T-helper 1 cell treated with Interleukin-12 subunit alpha and Interleukin-12 subunit beta and Interleukin-4 antibody, amounts not matched to agents 30 μg/mL and 1 μg/mL, for 36 hours (primary cell): Measurements from ENCODE around the gene SMIM1.
A peak's percentile ranks its signal among the peaks of the same experiment; 100 is the strongest.
"Not testable (repeated sequence)": the region's sequence is repeated elsewhere in the genome, so short reads cannot be mapped to it uniquely, and the experiment has no call there.

Source experiments
- H3K27ac Mint-ChIP-seq: one replicate; pipeline ENCODE4 v1.8.0; 2021; ENCODE audit warnings: mild to moderate bottlenecking, mixed read lengths
- H3K27me3 Mint-ChIP-seq: one replicate; pipeline ENCODE4 v1.8.0; 2021; ENCODE audit warnings: low read depth, mixed read lengths
- H3K36me3 Mint-ChIP-seq: one replicate; pipeline ENCODE4 v1.8.0; 2021; ENCODE audit warnings: low read depth, mixed read lengths
- H3K4me1 Mint-ChIP-seq: one replicate; pipeline ENCODE4 v1.8.0; 2021; ENCODE audit warnings: low read depth, mixed read lengths
- H3K4me3 Mint-ChIP-seq: one replicate; pipeline ENCODE4 v1.8.0; 2021; ENCODE audit warnings: mild to moderate bottlenecking, moderate library complexity, mixed read lengths
- H3K9me3 Mint-ChIP-seq: one replicate; pipeline ENCODE4 v1.8.0; 2021; ENCODE audit warnings: mixed read lengths

The SMIM1 gene, protein sequence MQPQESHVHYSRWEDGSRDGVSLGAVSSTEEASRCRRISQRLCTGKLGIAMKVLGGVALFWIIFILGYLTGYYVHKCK

DNA sequence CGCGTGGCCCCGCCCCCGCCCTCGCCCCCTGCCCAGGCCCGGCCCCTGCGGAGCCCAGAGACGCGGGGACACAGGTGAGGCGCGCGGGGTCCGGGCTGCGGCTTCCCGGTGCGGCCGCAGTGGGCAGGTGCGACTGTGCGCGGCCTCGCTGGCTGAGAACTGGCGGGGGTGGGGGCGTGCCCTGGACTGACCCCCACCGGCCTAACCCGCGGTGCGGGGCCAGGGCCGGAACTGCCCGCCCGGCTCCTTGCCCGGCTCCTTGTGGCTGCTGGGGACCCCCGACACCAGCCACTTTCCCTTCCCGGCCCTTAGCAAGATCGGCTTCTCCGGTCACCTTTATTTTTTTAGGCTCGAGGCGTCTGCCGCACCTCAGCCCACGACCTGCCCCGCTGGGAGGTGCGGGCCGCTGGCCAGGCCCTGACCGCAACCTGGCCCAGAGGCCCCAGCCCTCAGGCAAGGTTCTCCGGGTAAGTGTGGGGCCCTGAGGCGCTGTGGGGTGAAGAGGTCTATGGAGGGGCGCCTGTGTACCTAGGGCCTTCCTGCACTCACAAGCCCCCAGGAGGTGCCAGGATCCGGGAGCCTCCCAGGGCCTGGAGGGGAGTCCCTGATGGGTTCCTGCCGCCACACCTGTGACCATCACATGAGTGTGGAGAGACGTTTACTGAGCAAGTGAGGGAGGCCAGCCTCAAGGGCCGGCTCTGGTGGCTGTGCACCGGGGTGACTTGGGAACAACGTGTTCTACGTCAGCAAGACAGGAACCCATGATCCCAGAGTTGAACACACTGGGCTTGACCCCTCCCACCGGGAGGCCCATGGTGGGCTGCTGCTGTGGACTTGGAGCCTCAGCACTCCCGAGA is at the start of gene SMIM1:
SMIM1 (plus strand) TSS at position 35 of the 857 bp plus-strand sequence. CDS start 2,625 bp downstream, outside the sequence.
- Mint-ChIP-seq H3K9me3 (no peaks in the 10 kb centered on the region), H3K36me3 (no peaks in the 10 kb centered on the region), H3K27me3 (no peaks in the 10 kb centered on the region), H3K4me3 (peak within 1 kb of the TSS; percentile 50), H3K4me1 (peaks cover 2% of the 10 kb centered on the region), H3K27ac (no peak within 1 kb of the TSS)

DNA sequence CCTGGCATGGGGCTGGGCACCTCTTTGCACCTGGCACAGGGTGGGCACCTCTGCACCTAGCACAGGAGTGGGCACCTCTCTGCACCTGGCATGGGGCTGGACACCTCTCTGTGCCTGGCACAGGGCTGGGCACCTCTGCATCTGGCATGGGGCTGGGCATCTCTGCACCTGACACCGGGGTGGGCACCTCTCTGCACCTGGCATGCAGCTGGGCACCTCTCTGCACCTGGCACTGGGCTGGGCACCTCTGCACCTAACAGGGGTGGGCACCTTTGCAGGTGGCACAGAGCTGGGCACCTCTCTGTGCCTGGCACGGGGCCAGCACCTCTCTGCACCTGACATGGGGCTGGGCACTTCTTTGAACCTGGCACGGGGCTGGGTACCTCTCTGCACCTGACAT is 49.7 kb upstream of the SMIM1 start:
- H3K4me1 Mint-ChIP-seq, result peaks cover 3% of the 10 kb centered on the region
- no peaks in the 10 kb centered on the region for H3K27me3 Mint-ChIP-seq
- H3K9me3 Mint-ChIP-seq, result no peaks in the 10 kb centered on the region
- H3K27ac Mint-ChIP-seq, result no peak overlapping the region
- H3K4me3 Mint-ChIP-seq, result no peak overlapping the region
- no peaks in the 10 kb centered on the region for H3K36me3 Mint-ChIP-seq

DNA sequence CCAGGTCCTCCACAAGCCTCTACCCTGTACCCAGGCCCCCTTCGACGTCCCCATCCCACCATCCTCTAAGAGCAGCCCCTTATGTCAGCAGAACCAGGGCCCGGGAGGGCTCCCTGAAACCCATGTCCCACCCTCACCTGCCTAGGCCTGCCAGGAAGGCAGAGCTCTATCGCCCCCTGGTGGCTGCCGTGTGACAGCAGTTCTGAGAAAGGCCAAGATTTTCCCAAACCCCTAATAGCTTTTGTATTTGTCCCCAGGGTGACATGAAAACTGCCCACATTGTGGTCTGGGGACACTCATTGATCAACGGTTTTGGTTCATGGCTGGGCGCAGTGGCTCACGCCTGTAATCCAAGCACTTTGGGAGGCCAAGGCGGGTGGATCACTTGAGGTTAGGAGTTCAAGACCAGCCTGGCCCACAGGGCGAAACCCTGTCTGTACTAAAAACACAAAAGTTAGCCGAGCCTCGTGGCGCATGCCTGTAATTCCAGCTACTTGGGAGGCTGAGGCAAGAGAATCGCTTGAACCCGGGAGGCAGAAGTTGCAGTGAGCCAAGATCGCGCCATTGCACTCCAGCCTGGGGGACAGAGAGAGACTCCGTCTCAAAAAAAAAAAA is 48.0 kb upstream of the SMIM1 start:
- H3K36me3 Mint-ChIP-seq, H3K9me3 Mint-ChIP-seq, H3K4me3 Mint-ChIP-seq, H3K27me3 Mint-ChIP-seq, H3K4me1 Mint-ChIP-seq, H3K27ac Mint-ChIP-seq: not testable (repeated sequence)

DNA sequence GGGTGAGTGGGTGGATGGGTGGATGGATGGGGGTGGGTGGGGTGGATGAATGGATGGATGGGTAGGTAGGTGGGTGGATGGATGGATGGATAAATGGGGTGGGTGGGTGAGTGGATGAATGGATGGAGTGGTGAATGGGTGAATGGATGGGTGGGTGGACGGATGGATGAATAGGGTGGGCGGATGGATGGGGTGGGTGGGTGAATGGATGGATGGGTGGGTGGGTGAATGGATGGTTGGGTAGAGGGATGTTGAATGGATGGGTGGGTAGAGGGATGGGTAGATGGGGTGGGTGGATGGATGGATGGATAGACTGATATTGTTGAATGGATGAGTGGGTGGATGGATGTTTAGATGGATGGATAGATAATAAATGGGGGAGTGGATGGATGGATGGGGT is 47.2 kb upstream of the SMIM1 start:
- Mint-ChIP-seq H3K4me3 (no peak overlapping the region), H3K36me3 (no peaks in the 10 kb centered on the region), H3K27ac (no peak overlapping the region), H3K9me3 (no peaks in the 10 kb centered on the region), H3K27me3 (no peaks in the 10 kb centered on the region), H3K4me1 (peaks cover 1% of the 10 kb centered on the region)

DNA sequence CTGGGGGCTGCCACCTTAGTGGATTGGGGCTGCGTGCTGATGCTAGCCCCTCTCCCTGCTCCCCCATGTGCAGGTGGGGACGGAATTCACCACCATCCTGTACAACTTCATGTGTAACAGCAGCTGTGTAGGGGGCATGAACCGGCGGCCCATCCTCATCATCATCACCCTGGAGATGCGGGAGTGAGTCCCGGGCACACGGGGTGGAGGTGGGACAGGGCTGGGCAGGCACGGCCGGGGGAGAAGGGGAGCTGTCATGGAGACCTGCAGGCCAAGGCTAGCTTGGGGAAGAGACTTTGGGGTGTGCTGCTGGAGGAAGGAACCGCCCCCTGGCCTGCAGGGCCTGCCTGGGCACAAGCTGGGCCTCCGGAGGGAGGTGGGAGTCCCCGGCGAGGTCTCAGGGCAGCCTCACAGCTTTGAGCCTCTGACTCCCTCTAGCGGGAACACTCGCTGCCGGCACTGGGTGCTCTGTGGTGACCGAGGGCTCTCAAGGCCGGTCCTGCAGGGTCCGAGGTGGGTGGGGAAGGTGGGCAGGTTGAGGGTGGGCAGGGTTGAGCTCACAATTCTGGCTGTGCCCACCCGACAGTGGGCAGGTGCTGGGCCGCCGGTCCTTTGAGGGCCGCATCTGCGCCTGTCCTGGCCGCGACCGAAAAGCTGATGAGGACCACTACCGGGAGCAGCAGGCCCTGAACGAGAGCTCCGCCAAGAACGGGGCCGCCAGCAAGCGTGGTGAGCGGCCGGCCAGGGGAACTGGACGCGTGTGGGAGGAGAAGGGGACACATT is 45.3 kb upstream of the SMIM1 start:
- Mint-ChIP-seq H3K27me3 (no peaks in the 10 kb centered on the region), H3K4me1 (peaks cover 1% of the 10 kb centered on the region), H3K27ac (no peak overlapping the region), H3K9me3 (no peaks in the 10 kb centered on the region), H3K4me3 (no peak overlapping the region), H3K36me3 (no peaks in the 10 kb centered on the region)

DNA sequence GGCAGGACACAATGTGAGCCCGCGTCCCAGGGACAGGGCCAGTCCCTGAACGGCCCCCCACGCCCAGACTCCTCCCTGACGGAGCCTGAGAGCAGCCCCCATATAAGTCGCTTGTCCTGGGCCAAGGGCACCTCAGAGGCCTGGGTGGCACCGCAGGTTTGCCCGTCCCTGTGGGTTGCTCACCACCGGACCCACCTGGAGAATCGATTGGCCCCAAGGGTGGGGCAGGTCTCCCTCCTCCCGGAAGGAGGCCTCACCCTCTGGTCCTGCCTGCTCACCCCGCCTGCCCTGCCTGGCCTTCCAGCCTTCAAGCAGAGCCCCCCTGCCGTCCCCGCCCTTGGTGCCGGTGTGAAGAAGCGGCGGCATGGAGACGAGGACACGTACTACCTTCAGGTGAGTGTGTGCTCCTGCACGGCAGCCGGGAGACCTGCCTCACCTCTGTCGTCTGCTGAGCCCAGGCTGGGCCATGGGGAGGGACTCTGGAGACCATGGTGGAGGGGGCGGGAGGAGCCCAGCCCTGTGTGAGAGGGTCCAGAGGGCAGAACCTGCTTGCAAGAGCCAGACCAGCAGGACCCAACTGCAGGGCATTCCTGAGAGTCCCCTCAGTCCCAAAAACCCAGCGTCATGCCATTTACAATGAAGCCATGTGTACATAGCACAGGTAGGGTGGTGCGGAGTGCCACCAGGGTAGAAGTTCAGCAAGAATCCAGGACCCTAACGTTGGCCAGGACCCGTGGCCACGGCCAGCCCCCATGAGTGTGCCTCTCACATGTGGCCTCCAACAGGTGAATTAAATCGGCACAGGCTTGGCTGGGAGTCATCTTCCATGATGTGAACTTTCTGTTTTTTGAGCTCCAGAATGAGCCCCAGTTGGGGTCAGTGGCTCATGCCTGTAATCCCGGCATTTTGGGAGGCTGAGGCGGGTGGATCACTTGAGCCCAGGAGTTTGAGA is 44.4 kb upstream of the SMIM1 start:
- Mint-ChIP-seq H3K4me1 (peaks cover 1% of the 10 kb centered on the region), H3K27ac (no peak overlapping the region), H3K9me3 (no peaks in the 10 kb centered on the region), H3K27me3 (no peaks in the 10 kb centered on the region), H3K4me3 (no peak overlapping the region), H3K36me3 (no peaks in the 10 kb centered on the region)

DNA sequence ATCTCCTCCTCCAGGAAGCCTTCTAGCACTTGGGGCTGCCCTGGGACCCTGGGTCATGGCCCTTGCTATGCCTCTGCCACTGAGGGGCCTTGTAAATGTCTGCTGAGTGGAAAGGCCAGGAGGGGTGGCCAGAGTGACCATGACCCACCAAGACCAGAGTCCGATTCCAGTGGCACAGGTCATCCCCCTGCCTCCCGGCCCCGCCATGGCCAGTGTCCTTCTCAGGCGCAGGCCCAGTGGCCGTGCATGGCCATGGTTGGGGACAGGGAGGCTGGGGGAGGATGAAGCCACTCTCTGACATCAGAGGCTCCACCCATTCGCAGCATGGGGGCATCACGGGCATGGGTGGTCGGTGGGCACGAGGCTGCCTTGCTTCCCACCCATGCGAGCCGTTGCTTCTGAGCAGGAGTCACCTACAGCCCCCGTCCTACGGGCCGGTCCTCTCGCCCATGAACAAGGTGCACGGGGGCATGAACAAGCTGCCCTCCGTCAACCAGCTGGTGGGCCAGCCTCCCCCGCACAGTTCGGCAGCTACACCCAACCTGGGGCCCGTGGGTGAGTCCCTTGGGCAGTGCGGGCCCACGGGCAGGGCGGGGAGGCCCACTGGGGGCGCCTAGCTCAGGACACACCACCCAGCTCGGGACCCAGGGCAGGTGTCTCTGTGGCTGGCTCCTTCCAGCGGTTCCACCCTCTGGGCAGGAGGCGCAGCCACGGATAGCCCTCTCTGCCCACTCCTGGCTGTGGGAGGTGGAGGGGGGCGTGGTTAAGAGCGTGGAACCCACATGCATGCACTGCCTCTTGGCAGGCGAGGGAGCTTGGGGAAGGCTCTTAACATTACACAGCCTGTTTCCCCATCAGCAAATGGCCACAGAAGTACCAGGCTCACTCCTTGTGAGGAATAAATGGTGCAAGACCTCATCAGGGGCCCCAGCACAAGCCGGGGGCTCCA is 42.7 kb upstream of the SMIM1 start:
- Mint-ChIP-seq H3K4me1 (no peaks in the 10 kb centered on the region), H3K27me3 (no peaks in the 10 kb centered on the region), H3K9me3 (no peaks in the 10 kb centered on the region), H3K27ac (no peak overlapping the region), H3K4me3 (no peak overlapping the region), H3K36me3 (no peaks in the 10 kb centered on the region)

DNA sequence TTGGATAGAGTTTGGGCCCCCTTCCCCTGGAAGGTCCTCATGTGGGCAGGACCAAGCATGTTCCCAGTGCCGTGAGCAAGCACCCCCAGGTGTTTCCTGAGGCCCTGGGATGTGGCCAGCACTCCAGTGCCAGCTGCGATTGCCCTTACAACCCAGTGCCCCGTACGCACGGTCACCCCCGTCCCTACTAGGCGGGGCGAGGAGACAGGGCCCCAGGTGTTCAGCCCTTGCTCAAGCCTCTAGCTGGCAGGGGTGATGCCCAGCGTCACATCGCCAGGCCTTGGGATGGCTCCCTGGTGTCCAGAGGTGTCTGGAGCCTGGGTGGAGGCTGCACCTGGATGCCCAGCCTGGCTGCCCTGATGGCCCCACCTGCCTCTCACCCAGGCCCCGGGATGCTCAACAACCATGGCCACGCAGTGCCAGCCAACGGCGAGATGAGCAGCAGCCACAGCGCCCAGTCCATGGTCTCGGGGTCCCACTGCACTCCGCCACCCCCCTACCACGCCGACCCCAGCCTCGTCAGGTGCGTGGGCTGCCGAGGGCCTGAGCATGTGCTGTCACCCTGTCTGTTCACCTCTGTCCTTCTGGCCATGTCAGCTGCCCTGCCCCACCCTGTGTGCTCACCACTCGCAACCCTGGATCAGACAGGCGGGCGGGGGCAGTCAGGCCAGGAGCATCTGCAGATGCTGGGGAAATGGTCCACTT is 41.9 kb upstream of the SMIM1 start:
- Mint-ChIP-seq H3K4me1 (no peaks in the 10 kb centered on the region), H3K36me3 (peaks cover under 1% of the 10 kb centered on the region), H3K4me3 (no peak overlapping the region), H3K9me3 (no peaks in the 10 kb centered on the region), H3K27me3 (no peaks in the 10 kb centered on the region), H3K27ac (no peak overlapping the region)

DNA sequence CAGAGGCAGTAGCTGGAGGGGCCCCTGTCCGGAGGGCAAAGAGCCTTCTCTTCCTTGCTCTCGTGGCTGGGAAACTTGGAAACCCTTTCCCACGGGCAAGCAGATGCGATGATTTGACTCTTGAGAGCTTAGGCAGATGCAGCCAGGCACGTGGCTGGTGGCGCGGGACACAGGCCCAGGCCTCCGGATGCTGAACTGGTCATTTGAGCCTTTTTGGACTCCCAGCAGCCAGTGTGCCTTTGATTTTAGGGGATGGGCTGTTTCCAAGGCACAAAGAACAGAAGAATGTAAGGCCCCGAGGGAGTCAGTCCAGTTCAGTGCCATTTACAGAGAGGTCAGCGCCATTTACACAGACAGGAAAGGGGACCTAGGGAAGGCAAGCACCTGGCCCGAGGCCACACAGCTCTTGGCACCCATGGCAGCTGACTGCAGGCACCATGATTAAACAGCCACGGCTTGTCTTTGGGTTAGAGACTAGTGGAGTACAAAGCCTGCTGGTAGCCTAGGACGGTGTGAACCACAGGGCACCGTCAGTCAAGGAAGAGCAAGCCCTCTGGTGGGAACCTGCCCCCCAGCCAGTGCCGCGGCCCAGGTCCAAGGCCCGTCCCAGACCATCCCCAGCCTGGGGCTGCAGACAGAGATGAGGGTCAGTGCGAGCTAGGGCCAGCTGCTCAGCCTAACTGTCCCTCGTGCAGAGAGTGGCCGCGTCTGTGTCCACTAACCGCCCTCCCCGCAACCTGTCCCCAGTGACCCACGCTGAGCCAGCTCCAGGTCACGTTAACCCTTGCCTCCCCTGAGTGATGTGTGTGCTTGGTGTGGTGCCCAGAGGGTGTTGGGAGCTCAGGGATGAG is 40.7 kb upstream of the SMIM1 start:
- no peaks in the 10 kb centered on the region for H3K4me1 Mint-ChIP-seq
- H3K27ac Mint-ChIP-seq, result no peak overlapping the region
- H3K4me3 Mint-ChIP-seq, result no peak overlapping the region
- H3K27me3 Mint-ChIP-seq, result no peaks in the 10 kb centered on the region
- H3K9me3 Mint-ChIP-seq, result no peaks in the 10 kb centered on the region
- peaks cover 2% of the 10 kb centered on the region for H3K36me3 Mint-ChIP-seq

DNA sequence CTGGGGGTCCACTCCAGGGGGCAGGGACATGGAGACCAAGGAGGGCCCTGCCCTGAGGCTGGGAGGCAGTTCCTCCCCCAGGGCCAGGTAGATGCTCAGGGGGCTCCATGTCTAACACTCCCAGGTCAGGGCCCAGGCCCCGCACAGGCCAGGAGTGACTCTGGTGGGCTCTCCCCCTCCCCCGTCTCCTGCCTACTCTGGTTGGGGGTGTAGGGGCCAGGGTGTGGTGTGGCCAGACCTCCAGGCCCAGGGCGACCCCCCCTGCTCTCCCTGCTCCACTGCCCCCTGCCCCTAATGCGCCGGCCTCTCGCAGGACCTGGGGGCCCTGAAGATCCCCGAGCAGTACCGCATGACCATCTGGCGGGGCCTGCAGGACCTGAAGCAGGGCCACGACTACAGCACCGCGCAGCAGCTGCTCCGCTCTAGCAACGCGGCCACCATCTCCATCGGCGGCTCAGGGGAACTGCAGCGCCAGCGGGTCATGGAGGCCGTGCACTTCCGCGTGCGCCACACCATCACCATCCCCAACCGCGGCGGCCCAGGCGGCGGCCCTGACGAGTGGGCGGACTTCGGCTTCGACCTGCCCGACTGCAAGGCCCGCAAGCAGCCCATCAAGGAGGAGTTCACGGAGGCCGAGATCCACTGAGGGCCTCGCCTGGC is 40.0 kb upstream of the SMIM1 start:
- no peak overlapping the region for H3K27ac Mint-ChIP-seq
- H3K4me3 Mint-ChIP-seq, result no peak overlapping the region
- no peaks in the 10 kb centered on the region for H3K4me1 Mint-ChIP-seq
- H3K9me3 Mint-ChIP-seq, result no peaks in the 10 kb centered on the region
- H3K36me3 Mint-ChIP-seq, result peaks cover 2% of the 10 kb centered on the region
- no peaks in the 10 kb centered on the region for H3K27me3 Mint-ChIP-seq

DNA sequence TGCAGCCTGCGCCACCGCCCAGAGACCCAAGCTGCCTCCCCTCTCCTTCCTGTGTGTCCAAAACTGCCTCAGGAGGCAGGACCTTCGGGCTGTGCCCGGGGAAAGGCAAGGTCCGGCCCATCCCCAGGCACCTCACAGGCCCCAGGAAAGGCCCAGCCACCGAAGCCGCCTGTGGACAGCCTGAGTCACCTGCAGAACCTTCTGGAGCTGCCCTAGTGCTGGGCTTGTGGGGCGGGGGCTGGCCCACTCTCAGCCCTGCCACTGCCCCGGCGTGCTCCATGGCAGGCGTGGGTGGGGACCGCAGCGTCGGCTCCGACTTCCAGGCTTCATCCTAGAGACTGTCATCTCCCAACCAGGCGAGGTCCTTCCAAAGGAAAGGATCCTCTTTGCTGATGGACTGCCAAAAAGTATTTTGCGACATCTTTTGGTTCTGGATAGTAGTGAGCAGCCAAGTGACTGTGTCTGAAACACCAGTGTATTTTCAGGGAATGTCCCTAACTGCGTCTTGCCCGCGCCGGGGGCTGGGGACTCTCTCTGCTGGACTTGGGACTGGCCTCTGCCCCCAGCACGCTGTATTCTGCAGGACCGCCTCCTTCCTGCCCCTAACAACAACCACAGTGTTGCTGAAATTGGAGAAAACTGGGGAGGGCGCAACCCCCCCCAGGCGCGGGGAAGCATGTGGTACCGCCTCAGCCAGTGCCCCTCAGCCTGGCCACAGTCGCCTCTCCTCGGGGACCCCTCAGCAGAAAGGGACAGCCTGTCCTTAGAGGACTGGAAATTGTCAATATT is 39.3 kb upstream of the SMIM1 start:
- Mint-ChIP-seq H3K27me3 (no peaks in the 10 kb centered on the region), H3K27ac (no peak overlapping the region), H3K9me3 (no peaks in the 10 kb centered on the region), H3K36me3 (peaks cover 2% of the 10 kb centered on the region), H3K4me1 (no peaks in the 10 kb centered on the region), H3K4me3 (no peak overlapping the region)
